COR-L47 (cell line): ENCODE data around the gene ZRSR2.

Experiments
- DNase-seq: peaks from one replicate; lab custom pipeline; 2025; lab: John Stamatoyannopoulos, UW

ZRSR2 gene

GRCh38 chrX:15854080-15854655 lies 63.9 kb downstream of the ZRSR2 start:
- no peak for DNase-seq

- DNase-seq = peak; percentile 85
Observed at GRCh38 chrX:15854712-15855567, 64.7 kb downstream of the ZRSR2 start, which contains the start of gene AP1S2. Gene AP1S2, minus strand, starts transcription at chrX:15854813. Its CDS starts 2,289 bp downstream, at chrX:15852524.

GRCh38 chrX:15855568-15856221 lies 65.4 kb downstream of the ZRSR2 start:
- DNase-seq = no peak

GRCh38 chrX:15856222-15856587 lies 65.9 kb downstream of the ZRSR2 start:
- DNase-seq = no peak

- no peak for DNase-seq
Observed at GRCh38 chrX:15856636-15857035, 66.4 kb downstream of the ZRSR2 start.

GRCh38 chrX:15858051-15858450 lies 67.8 kb downstream of the ZRSR2 start:
- DNase-seq = no peak

DNA sequence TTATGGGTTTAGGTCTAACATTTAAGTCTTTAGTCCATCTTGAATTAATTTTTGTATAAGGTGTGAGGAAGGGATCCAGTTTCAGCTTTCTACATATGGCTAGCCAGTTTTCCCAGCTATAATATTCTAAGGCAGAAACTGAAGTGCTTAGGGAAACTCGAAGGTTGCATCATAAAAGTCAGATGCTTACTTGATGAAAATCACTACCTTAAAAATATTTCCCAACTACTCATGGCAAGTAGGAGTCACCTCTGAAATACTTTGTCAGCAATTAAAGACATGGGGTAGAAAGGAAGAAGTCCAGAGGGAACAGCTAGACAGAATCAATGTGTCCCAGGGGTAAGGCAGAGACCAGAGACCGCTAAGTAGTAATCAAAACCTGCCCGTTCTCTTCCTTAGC lies 70.6 kb downstream of the ZRSR2 start:
- DNase-seq = no peak

GRCh38 chrX:15864023-15864422 lies 73.7 kb downstream of the ZRSR2 start:
- no peak for DNase-seq

DNA sequence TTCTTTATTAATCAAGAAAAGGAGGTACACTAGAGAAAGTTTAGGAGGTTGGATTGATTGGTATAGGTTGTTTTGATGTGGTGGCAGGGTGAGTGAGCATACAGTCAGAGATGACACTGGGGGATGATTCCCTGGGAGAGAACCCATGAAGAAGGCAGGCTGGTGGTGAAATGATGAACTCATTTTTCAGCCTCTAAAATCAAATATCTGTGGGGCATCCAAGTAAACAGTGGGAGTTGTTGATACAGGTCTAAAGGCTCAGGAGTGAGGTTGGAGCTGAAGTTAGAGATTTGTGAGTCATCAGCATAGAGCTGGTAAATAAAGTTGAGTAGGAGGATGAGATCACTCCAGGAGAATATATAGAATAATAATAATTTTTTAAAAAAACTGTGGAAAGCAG lies 74.3 kb downstream of the ZRSR2 start:
- DNase-seq = no peak

DNA sequence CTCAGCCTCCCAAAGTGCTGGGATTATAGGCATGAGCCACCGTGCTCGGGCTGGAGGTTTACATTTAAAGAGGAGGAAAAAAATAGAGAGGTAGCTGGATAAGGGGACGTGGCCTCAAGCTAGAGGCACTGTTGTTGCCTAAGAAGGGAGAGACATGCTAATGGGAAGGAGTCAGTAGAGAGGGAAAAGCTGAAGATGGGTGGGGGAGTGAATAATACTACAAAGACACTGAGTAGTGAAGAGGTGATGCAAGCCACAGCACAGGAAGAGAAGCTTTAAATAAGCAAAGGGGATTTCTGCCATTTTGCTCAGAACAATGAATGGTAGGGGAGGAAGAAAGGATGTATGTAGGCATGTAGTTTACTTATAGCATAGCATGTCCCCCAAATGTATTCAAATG lies 75.9 kb downstream of the ZRSR2 start:
- DNase-seq = no peak

DNA sequence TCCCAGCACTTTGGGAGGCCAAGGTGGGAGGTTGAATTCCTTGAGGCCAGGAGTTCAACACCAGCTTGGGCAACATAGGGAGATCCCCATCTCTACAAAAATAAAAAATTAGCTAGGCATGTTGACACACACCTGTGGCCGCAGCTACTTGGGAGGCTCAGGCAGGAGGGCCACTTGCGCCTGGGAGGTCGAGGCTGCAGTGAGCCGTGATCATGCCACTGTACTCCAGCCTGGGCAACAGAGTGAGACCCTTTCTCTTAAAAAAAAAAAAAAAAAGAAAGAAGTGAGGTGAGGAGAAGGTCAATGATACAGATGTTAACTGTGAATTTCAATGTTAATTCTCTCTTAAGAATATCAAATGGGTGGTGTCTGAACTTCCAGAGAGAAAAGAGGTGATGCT lies 79.4 kb downstream of the ZRSR2 start:
- DNase-seq = no peak

GRCh38 chrX:15870310-15870709 lies 80.0 kb downstream of the ZRSR2 start:
- DNase-seq = no peak
